GM10248 (cell line): Measurements from ENCODE around the gene RFT1.

ENCODE experiments used
- CTCF ChIA-PET: fragments of 300-600 bp; sonication (Branson Sonifier 250); formaldehyde crosslinking; extraction: SDS; loops from one replicate; lab custom pipeline; 2021; ENCODE audit warnings: antibody characterized with exemption; lab: Yijun Ruan, JAX
- POLR2A ChIA-PET: fragments of 350-650 bp; sonication (Branson Sonifier 250); formaldehyde crosslinking; extraction: SDS; loops from one replicate; lab custom pipeline; 2020; ENCODE audit warnings: antibody characterized with exemption; lab: Yijun Ruan, JAX
- DNase-seq: peaks from one replicate; pipeline ENCODE4 v3.0.0; 2012; ENCODE audit errors: extremely low spot score
- TF ChIP-seq, protein P1 (sequence below): IDR thresholded peaks from 2 replicates; pipeline ENCODE4 v1.5.1; 2012; ENCODE audit warnings: mild to moderate bottlenecking, low read depth; ENCODE audit errors: extremely low read depth, missing control alignments, control extremely low read depth

The RFT1 gene, protein sequence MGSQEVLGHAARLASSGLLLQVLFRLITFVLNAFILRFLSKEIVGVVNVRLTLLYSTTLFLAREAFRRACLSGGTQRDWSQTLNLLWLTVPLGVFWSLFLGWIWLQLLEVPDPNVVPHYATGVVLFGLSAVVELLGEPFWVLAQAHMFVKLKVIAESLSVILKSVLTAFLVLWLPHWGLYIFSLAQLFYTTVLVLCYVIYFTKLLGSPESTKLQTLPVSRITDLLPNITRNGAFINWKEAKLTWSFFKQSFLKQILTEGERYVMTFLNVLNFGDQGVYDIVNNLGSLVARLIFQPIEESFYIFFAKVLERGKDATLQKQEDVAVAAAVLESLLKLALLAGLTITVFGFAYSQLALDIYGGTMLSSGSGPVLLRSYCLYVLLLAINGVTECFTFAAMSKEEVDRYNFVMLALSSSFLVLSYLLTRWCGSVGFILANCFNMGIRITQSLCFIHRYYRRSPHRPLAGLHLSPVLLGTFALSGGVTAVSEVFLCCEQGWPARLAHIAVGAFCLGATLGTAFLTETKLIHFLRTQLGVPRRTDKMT

DNA sequence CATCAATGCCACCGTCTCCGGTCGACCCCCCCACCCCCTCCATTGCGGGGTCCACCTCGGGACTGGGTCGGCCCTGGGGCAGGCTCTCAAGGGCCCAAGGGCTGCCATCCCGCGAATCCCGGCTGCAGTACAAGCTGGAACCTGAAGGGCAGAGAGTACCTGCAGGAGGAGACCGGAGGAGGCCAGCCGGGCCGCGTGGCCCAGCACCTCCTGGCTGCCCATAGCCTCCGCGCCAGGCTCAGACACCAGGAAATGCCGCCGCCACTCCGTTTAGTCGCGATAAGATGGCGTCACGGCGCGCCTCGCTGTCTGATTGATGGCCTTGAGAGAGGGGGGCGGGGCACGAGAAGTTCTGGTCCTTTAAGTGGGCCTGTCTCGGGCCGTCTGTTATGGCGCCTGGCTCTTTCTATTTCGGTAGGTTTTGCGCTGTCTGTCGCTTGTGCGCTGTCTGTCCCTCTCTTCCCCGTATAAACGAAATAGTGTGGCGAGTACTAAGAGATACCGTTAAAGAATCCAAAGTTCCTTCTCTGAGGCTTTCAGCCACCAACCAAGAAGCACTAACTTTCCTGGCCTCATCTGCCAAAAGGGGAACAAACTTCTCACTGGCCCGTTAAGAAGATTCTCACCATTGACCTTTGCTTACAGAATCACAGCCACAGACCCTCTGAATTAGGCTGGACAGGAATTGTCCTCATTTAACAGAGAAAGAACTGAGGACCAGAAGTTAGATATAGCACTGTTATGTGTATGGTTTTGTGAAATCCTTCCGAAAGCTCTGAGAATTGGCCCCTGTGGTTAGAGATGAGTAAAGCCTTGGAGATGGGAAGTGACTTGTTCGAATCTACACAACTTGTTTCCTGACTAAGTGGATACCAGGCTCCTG, at the start of gene RFT1:
Gene RFT1 (minus strand): TSS at position 257 of the 883 bp plus-strand sequence. CDS start 35 bp downstream, at position 222.
- ChIA-PET POLR2A (no interaction called here), CTCF (interaction anchor here (0.8 to 14.9 kb wide), 6 partner anchors 8 to 65 kb away, joined by 3 to 236 read pairs (median 74); no protein-coding TSS in a partner anchor)
- DNase-seq, result peak; percentile 94
- TF ChIP-seq, protein P1, sequence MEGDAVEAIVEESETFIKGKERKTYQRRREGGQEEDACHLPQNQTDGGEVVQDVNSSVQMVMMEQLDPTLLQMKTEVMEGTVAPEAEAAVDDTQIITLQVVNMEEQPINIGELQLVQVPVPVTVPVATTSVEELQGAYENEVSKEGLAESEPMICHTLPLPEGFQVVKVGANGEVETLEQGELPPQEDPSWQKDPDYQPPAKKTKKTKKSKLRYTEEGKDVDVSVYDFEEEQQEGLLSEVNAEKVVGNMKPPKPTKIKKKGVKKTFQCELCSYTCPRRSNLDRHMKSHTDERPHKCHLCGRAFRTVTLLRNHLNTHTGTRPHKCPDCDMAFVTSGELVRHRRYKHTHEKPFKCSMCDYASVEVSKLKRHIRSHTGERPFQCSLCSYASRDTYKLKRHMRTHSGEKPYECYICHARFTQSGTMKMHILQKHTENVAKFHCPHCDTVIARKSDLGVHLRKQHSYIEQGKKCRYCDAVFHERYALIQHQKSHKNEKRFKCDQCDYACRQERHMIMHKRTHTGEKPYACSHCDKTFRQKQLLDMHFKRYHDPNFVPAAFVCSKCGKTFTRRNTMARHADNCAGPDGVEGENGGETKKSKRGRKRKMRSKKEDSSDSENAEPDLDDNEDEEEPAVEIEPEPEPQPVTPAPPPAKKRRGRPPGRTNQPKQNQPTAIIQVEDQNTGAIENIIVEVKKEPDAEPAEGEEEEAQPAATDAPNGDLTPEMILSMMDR, result no peak

- ChIA-PET CTCF (interaction anchor here (0.9 to 5.6 kb wide), 5 partner anchors 13 to 21 kb away, joined by 3 to 63 read pairs (median 6); partner anchors contain the start of gene PRKCD), POLR2A (no interaction called here)
- TF ChIP-seq, protein P1, result no peak
- DNase-seq, result no peak
Observed at GRCh38 chr3:53179580-53179979, 49.3 kb upstream of the RFT1 start.

DNA sequence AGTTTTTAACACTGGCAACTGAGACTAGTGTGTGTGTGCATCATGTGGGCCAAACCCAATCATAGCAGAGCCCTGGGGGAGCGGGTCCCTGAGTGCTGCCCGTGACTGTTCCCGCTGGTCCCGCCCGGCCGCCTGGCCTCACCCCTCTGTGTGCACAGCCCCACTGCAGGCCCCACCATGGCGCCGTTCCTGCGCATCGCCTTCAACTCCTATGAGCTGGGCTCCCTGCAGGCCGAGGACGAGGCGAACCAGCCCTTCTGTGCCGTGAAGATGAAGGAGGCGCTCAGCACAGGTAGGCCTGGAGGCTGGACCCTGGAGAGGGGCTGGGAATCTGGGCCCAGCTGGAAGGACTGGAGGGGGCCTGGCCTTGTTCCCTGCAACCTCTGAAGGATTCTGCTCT, 48.0 kb upstream of the RFT1 start:
- CTCF ChIA-PET, result interaction anchor here (0.9 to 5.6 kb wide), 3 partner anchors 14 to 44 kb away, joined by 4 to 63 read pairs (median 5); no protein-coding TSS in a partner anchor

DNA sequence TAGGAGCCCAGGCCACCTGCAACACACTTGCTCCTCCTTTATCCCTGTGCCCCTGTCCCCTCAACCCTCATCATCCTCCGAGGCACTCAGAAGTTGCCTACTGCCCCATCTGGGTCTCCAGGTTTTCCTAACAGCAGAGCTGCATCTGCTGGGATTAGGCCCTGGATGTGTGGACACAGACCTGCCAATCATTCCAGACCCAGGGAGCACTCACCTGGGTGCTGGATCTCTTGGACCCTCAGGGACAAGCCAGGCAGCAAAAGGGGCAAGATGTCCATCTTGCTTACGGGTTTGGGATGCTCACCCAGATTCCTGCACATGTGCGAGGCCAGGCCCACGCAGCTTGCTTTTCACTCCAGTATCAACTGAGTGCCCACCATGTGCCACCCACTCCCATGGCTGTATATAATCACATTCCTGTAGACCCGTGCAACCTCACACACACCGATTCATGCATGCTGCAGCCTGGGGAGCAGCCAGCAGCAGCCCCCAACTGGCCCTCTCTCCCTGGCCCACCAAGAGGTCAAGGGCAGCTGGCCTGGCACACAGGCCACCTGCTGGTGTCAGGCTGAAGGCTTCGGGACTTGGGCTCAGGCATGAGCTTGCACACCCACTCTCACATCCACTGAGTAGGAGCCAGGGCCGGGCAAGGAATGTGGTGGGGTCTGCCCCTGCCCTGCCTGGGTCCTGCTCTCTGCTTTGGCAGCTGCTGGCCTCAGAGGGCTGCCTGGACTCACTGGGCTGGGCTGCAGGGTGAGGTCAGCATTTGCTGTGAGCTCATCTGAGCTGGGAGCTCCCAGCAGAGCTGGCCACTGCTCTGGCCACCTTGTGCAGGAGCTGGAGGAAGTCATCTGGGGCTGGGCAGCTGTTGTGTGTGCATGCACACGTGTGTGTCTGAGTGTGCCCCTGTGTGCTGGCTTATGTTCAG, 45.6 kb upstream of the RFT1 start:
- DNase-seq, result no peak
- CTCF ChIA-PET, result interaction anchor here (1.0 to 1.4 kb wide), 6 partner anchors 9 to 62 kb away, joined by 3 to 5 read pairs (median 4); partner anchors contain the start of gene PRKCD
- TF ChIP-seq, protein P1, result no peak
- POLR2A ChIA-PET, result no interaction called here

More for the DNA sequence above, 48.0 kb upstream of the RFT1 start:
- no peak for DNase-seq
- TF ChIP-seq, protein P1, result no peak
- POLR2A ChIA-PET, result no interaction called here

DNA sequence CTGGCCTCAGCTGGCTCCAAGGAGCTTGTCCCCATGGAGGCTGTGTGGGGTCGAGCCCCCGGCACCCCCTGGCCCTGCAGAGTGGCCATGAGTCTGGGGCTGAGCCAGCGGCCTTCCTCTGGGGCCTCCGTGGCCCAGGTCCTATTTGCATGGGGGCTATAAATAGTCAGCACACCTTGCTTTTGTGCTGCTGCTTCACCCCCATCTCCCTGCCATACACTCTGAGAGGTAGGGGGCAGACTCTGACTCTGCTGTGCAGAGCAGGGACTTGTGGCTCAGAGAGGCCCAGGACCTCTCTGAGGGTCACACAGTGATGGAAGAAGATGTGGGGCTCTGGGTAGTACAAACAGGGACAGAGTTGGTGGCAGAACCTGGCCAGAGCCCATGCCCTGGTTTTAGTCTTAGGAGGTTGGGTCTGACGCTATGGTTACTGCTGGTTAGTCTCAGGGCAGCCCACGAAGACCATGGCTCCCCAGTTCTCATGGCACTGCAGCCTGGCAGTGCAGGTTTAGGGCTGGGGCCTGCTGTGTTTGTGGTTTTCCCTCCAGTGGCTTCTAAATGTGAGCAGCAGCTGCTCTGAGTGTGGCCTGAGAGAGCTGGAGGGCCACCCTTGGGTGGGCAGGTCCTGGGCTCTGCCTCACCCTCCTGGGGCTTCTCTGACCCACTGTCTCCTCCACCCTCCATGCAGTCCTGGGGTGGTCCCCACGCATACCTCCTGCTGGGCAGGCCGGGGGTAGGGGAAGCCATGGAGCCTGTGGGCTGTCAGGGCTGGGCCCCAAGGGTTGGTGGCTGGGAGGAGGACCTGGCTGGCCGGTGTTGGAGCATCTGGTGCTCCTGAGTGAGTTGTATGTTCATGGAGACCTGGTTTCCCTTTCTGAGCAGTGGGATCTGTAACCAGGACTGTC, 44.4 kb upstream of the RFT1 start:
- peak; percentile 62 for DNase-seq
- CTCF ChIA-PET, result interaction anchor here (1.5 to 10.7 kb wide), 2 partner anchors 9 to 22 kb away, joined by 5 to 66 read pairs; no protein-coding TSS in a partner anchor
- POLR2A ChIA-PET, result no interaction called here
- TF ChIP-seq, protein P1, result peak; percentile 15
